SU-DHL-6 (cell line): ENCODE measurements around the gene IL22RA2.

Experiments
- CTCF ChIP-seq: fragments of 200-600 bp; sonication (generic); IDR thresholded peaks from one replicate; pipeline ENCODE4 v1.5.1; 2017; ENCODE audit warnings: antibody characterized with exemption, mild to moderate bottlenecking, low read length, moderate library complexity; ENCODE audit not compliant: insufficient read depth, poor library complexity, severe bottlenecking
- EZH2phosphoT487 ChIP-seq: fragments of 200-600 bp; sonication (generic), shearing (Covaris generic); conservative IDR thresholded peaks from 2 replicates; pipeline ENCODE4 v1.6.1; 2018; ENCODE audit warnings: mild to moderate bottlenecking, antibody characterized with exemption, low read length, moderate library complexity, mixed read lengths

DNA sequence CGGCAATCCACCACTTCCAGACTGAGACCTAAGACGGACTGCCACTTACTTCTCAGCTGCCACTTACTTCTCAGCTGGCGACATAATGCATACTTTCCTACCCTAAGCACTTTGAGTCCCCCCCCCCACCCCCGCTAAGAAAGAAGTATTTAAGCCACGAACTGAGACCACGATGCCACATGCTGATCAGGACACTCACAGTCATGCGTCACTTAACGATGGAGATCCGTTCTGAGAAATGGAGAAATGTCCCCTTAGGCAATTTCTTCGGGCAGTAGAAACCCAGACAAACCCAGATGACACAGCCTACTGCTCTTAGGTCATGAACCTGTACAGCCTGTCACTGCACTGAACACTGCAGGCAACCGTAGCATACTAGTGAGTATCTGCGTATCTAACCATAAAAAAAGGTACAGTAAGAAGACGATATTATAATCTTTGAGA is 45.1 kb upstream of the IL22RA2 start:
- no peak for TF ChIP-seq CTCF
- TF ChIP-seq EZH2phosphoT487, result no peak
